Rectal smooth muscle tissue (tissue), 1 donor: Measurements from ENCODE around the gene SYP.

Experiments
- H3K27ac ChIP-seq: one replicate; pipeline ENCODE4 v1.7.0; 2013; ENCODE audit warnings: low read depth, low read length, inconsistent platforms
- H3K27me3 ChIP-seq: one replicate; pipeline ENCODE4 v1.7.0; 2013; ENCODE audit warnings: low read length; ENCODE audit not compliant: control insufficient read depth, insufficient read depth
- H3K36me3 ChIP-seq: one replicate; pipeline ENCODE4 v1.7.0; 2013; ENCODE audit warnings: low read length; ENCODE audit not compliant: control insufficient read depth, insufficient read depth
- H3K4me1 ChIP-seq: one replicate; pipeline ENCODE4 v1.7.0; 2013; ENCODE audit warnings: low read length; ENCODE audit not compliant: control insufficient read depth, insufficient read depth
- H3K4me3 ChIP-seq: one replicate; pipeline ENCODE4 v1.7.0; 2013; ENCODE audit warnings: low read length
- H3K9ac ChIP-seq: one replicate; pipeline ENCODE4 v1.7.0; 2013; ENCODE audit warnings: low read length

Gene SYP

DNA sequence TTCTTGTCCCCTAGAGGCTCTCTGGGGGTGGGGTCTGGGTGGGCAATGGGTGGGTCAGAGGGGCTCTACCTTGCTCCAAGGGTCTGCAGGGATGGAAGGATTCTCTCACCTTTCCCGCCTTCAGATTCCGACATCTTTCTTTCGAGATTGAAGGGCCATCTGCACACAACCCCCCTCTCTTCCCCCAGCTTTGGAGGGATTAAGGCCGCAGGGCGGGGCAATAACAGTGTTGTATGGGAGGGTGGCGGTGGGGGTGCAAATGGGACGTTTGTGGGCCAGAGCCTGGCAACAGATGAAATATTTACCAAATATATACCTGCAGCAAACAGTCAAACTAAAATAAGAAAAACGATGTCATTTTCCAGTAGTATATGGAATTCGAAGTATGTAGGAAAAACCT lies 33.2 kb upstream of the SYP start, which contains the start of gene CACNA1F:
Gene CACNA1F, minus strand, starts transcription at position 165 of the 400 bp plus-strand sequence. Its CDS starts 31 bp downstream, at position 134.
- H3K27me3 ChIP-seq, result no peaks in the 10 kb centered on the region
- no peaks in the 10 kb centered on the region for H3K36me3 ChIP-seq
- no peak within 1 kb of the TSS for H3K9ac ChIP-seq
- no peak within 1 kb of the TSS for H3K4me3 ChIP-seq
- H3K4me1 ChIP-seq, result no peaks in the 10 kb centered on the region
- H3K27ac ChIP-seq, result no peak within 1 kb of the TSS

GRCh38 chrX:49232525-49232924 lies 32.5 kb upstream of the SYP start:
- H3K36me3 ChIP-seq, result no peaks in the 10 kb centered on the region
- no peaks in the 10 kb centered on the region for H3K4me1 ChIP-seq
- no peak overlapping the region for H3K9ac ChIP-seq
- H3K4me3 ChIP-seq, result no peak overlapping the region
- H3K27ac ChIP-seq, result no peak overlapping the region
- peaks cover 2% of the 10 kb centered on the region for H3K27me3 ChIP-seq

- Histone ChIP-seq H3K4me3 (no peak overlapping the region), H3K27ac (no peak overlapping the region), H3K36me3 (no peaks in the 10 kb centered on the region), H3K9ac (no peak overlapping the region), H3K27me3 (peaks cover 2% of the 10 kb centered on the region), H3K4me1 (no peaks in the 10 kb centered on the region)
These were observed 31.5 kb upstream of the SYP start for GRCh38 chrX:49231333-49232000.

GRCh38 chrX:49230500-49231232 lies 30.7 kb upstream of the SYP start:
- peak overlapping the region; percentile 59 for H3K4me3 ChIP-seq
- H3K27ac ChIP-seq, result no peak overlapping the region
- no peaks in the 10 kb centered on the region for H3K4me1 ChIP-seq
- peaks cover 2% of the 10 kb centered on the region for H3K27me3 ChIP-seq
- H3K36me3 ChIP-seq, result no peaks in the 10 kb centered on the region
- no peak overlapping the region for H3K9ac ChIP-seq

DNA sequence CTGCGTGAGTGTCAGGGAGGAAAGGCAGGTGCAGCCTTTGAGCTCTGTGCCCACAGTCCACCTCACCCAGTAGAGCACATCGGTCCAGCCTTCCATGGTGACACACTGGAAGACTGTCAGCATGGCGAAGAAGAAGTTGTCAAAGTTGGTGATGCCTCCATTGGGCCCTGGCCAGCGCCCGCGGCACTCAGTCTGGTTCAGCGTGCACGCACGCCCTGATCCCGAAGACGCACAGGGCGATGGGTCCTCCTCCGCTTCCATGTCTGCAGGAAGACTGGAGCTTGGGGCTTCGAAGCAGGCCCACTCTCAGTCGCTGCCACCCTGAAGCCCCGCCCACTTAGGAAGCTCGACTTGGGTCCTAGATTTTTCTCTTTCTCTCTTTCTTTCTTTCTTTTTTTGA lies 28.2 kb upstream of the SYP start:
- no peak overlapping the region for H3K27ac ChIP-seq
- no peaks in the 10 kb centered on the region for H3K36me3 ChIP-seq
- H3K9ac ChIP-seq, result no peak overlapping the region
- peaks cover 2% of the 10 kb centered on the region for H3K27me3 ChIP-seq
- no peaks in the 10 kb centered on the region for H3K4me1 ChIP-seq
- H3K4me3 ChIP-seq, result no peak overlapping the region

DNA sequence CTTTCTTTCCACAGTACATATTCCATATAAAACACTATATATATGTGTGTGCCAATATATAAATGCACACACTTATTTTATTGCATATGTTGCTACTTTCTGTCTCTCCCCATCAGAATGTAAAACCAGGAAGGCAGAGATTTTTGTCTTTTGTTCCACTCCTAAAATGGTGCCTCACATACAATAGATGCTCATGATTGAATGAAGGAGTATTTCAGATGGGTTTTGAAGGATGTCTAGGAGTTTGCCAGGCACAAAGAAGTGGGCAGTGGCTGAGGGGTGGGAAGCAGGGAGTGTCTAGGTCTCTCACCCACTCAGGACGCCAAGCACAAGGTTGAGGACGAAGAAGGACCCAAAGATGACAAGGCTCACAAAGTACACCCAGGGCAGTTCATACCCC lies 27.7 kb upstream of the SYP start:
- Histone ChIP-seq H3K4me1 (no peaks in the 10 kb centered on the region), H3K36me3 (no peaks in the 10 kb centered on the region), H3K4me3 (no peak overlapping the region), H3K27ac (no peak overlapping the region), H3K9ac (no peak overlapping the region), H3K27me3 (peaks cover 2% of the 10 kb centered on the region)

DNA sequence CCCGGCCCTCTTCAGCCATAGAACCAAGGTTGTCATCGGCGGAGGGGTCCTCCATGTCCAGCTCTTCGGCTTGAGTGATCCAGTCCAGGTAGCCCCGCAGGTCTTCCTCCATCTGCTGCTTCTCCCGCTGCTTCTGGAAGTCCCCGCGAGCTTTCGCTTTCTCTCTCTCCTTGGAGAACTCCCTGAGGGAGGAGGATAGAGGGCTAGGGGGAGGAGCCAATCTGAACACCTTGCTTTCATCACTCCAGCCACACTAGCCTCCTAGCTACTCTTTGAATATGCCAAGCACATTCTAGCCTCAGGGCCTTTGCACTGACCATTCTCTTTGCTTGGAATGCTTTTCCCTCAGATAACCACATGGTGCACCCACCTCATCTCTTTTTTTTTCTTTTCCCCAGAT lies 27.0 kb upstream of the SYP start:
- Histone ChIP-seq H3K9ac (no peak overlapping the region), H3K4me1 (no peaks in the 10 kb centered on the region), H3K4me3 (no peak overlapping the region), H3K36me3 (no peaks in the 10 kb centered on the region), H3K27me3 (peaks cover 4% of the 10 kb centered on the region), H3K27ac (no peak overlapping the region)

DNA sequence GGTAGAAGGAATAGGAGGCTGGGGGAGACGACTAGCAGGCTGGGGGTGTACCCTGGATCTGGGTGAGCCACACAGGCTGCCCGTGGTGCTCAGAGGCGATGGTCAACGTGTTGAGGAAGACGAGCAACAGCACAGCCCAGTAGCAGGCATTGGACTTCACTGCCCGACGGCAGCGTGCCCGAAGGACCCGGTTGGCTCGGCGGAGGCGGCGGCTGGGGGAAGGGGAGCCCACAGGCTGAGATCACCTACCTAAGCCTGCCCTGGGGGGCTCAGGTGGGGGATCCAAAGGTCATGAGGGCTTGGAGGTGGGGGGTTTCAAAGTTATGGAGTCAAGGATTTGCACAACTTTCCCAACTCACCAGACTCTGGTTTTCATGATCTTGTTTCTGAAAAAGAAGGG lies 25.9 kb upstream of the SYP start:
- Histone ChIP-seq H3K27ac (no peak overlapping the region), H3K9ac (no peak overlapping the region), H3K36me3 (no peaks in the 10 kb centered on the region), H3K4me3 (no peak overlapping the region), H3K4me1 (no peaks in the 10 kb centered on the region), H3K27me3 (peaks cover 4% of the 10 kb centered on the region)

DNA sequence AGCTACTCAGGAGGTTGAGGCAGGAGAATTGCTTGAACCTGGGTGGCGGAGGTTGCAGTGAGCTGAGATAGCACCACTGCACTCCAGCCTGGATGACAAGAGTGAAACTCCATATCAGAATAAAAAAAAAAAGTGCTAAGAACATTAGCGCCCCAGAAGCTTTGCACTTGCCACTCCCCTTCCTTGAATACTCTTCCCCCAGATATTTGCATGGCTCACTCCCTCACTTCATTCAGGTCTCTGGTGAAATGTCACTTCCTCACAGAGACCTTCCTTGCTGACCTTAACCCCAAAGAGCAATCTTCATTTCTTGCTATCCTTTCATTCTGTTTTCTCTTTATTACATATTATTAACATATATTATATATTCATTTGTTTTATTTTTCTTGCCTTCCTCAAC lies 21.9 kb upstream of the SYP start:
- peaks cover 2% of the 10 kb centered on the region for H3K27me3 ChIP-seq
- H3K9ac ChIP-seq, result no peak overlapping the region
- H3K4me1 ChIP-seq, result no peaks in the 10 kb centered on the region
- no peak overlapping the region for H3K27ac ChIP-seq
- H3K4me3 ChIP-seq, result no peak overlapping the region
- no peaks in the 10 kb centered on the region for H3K36me3 ChIP-seq

- no peak overlapping the region for H3K27ac ChIP-seq
- H3K27me3 ChIP-seq, result peaks cover 2% of the 10 kb centered on the region
- no peaks in the 10 kb centered on the region for H3K4me1 ChIP-seq
- no peak overlapping the region for H3K4me3 ChIP-seq
- no peak overlapping the region for H3K9ac ChIP-seq
- H3K36me3 ChIP-seq, result no peaks in the 10 kb centered on the region
These were observed 20.1 kb upstream of the SYP start for GRCh38 chrX:49220100-49220499.

DNA sequence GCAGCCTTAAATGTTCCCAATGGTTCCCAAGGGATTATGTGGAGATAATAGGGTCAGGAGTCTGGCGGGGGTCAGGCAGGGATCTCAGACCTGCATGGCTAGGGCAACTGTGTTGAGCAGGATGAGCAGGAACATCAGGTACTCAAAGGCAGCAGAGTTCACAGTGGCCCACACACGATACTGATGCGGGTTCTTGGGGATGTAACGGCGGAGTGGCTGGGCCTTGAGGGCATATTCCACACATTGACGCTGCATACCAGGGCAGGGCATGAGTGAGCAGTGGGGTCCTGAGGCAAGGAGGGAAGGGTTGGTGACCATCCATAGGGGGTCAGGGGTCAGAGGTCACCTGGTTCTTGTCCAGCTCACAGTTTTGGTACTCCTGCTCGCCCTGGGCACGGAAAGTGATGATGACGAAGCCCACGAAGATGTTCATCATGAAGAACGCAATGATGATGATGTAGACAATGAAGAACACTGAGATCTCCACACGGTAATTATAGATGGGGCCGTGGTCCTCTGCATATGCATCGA lies 15.1 kb upstream of the SYP start:
- Histone ChIP-seq H3K4me3 (no peak overlapping the region), H3K27me3 (peaks cover 3% of the 10 kb centered on the region), H3K36me3 (no peaks in the 10 kb centered on the region), H3K9ac (no peak overlapping the region), H3K27ac (no peak overlapping the region), H3K4me1 (no peaks in the 10 kb centered on the region)

DNA sequence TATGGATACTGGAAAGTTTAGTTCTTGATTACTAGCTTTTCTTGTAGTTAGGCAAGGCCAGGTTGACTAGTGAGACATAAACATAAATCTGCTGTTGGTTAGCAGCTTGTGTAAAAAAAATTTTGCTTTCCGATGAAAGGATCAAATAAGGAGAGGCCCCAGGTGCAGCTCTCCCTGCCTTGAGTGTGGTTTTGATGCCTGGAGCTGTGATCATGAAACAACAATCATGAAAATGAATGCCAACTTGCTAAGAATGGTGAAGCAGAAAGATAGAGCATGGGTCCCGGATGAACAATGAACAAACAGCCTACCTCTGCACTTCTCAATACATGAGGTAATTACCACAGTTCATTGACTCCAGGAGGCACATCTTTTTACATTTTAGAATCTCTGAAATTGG lies 14.4 kb upstream of the SYP start:
- Histone ChIP-seq H3K4me3 (no peak overlapping the region), H3K4me1 (no peaks in the 10 kb centered on the region), H3K36me3 (no peaks in the 10 kb centered on the region), H3K27me3 (peaks cover 3% of the 10 kb centered on the region), H3K27ac (no peak overlapping the region), H3K9ac (no peak overlapping the region)

GRCh38 chrX:49212861-49213260 lies 12.9 kb upstream of the SYP start:
- Histone ChIP-seq H3K4me3 (no peak overlapping the region), H3K27ac (no peak overlapping the region), H3K36me3 (no peaks in the 10 kb centered on the region), H3K27me3 (peaks cover 7% of the 10 kb centered on the region), H3K4me1 (no peaks in the 10 kb centered on the region), H3K9ac (no peak overlapping the region)
